Keratinocyte (primary cell): ENCODE results near the gene OLIG3. TPM values are rescaled to one million over a fixed set of nuclear protein-coding genes. Genes with fewer than 3 reads are reported as not detected.

Experiments used
- DNase-seq: peaks from one replicate; pipeline ENCODE4 v3.0.0-alpha.2; 2011; ENCODE audit warnings: low read depth, missing footprints, low spot score
- FAIRE-seq: peaks from 2 replicates; lab custom pipeline; 2011; peaks lifted over from hg19 to GRCh38; lab: Jason Lieb, UNC
- H2AFZ ChIP-seq: 2 replicates; pipeline ENCODE4 v1.6.0; 2012; ENCODE audit warnings: low read length, control low read depth, inconsistent platforms; ENCODE audit not compliant: control insufficient read depth
- H3K27ac ChIP-seq: 2 replicates; pipeline ENCODE4 v1.5.1; 2011; ENCODE audit warnings: low read length; ENCODE audit not compliant: control insufficient read depth, insufficient read depth
- H3K27me3 ChIP-seq: 3 replicates; pipeline ENCODE4 v1.6.0; 2011; ENCODE audit warnings: low read length; ENCODE audit not compliant: control insufficient read depth, insufficient read depth; ENCODE audit errors: extremely low read depth
- H3K36me3 ChIP-seq, 2 experiments: 2 replicates in 1 of 2; 3 replicates in 1 of 2; pipeline ENCODE4 v1.5.1; 2011; ENCODE audit warnings: low read length in 2 of 2, mild to moderate bottlenecking in 1 of 2; ENCODE audit not compliant: control insufficient read depth in 2 of 2, insufficient read depth in 2 of 2; ENCODE audit errors: extremely low read depth in 1 of 2
- H3K4me1 ChIP-seq: 3 replicates; pipeline ENCODE4 v1.5.1; 2011; ENCODE audit warnings: low read length; ENCODE audit not compliant: control insufficient read depth, insufficient read depth; ENCODE audit errors: extremely low read depth
- H3K4me2 ChIP-seq: 3 replicates; pipeline ENCODE4 v1.6.0; 2011; ENCODE audit warnings: low read depth, low read length; ENCODE audit not compliant: control insufficient read depth, insufficient read depth; ENCODE audit errors: extremely low read depth
- H3K4me3 ChIP-seq, 3 experiments: fragments of 200-600 bp in 1 of 3; sonication (generic) in 1 of 3; 2 replicates in 2 of 3; 3 replicates in 1 of 3; pipeline ENCODE4 v1.5.1; 2011 to 2016; ENCODE audit warnings: low read length in 3 of 3, mild to moderate bottlenecking in 3 of 3, control low read depth in 2 of 3, inconsistent platforms in 1 of 3, low read depth in 1 of 3, mixed read lengths in 1 of 3, mixed run types in 1 of 3, moderate library complexity in 1 of 3; ENCODE audit not compliant: control insufficient read depth in 2 of 3, insufficient read depth in 2 of 3; ENCODE audit errors: extremely low read depth in 1 of 3
- H3K79me2 ChIP-seq: 2 replicates; pipeline ENCODE4 v1.6.0; 2012; ENCODE audit warnings: low read length; ENCODE audit not compliant: control insufficient read depth, insufficient read depth
- H3K9ac ChIP-seq: 3 replicates; pipeline ENCODE4 v1.6.0; 2011; ENCODE audit warnings: low read length; ENCODE audit not compliant: control insufficient read depth, insufficient read depth; ENCODE audit errors: extremely low read depth
- H3K9me1 ChIP-seq: 3 replicates; pipeline ENCODE4 v1.6.0; 2011; ENCODE audit warnings: low read length; ENCODE audit not compliant: control insufficient read depth, insufficient read depth; ENCODE audit errors: extremely low read depth
- H3K9me3 ChIP-seq: 2 replicates; pipeline ENCODE4 v1.5.1; 2012; ENCODE audit warnings: low read depth, low read length; ENCODE audit not compliant: control insufficient read depth
- H4K20me1 ChIP-seq: 3 replicates; pipeline ENCODE4 v1.6.0; 2011; ENCODE audit warnings: low read length; ENCODE audit not compliant: control insufficient read depth, insufficient read depth; ENCODE audit errors: extremely low read depth
- CTCF ChIP-seq, 3 experiments: IDR thresholded peaks in 1 of 3; conservative IDR thresholded peaks in 1 of 3; optimal IDR thresholded peaks in 1 of 3; 2 replicates in 2 of 3; 3 replicates in 1 of 3; pipeline versions ENCODE3 to v1.5.1; 2011; ENCODE audit warnings: low read length in 3 of 3, mild to moderate bottlenecking in 3 of 3, moderate library complexity in 2 of 3, control low read depth in 1 of 3, inconsistent platforms in 1 of 3; ENCODE audit not compliant: insufficient read depth in 2 of 3; ENCODE audit errors: extremely low read depth in 1 of 3
- EZH2 ChIP-seq: IDR thresholded peaks from one replicate; pipeline ENCODE4 v1.6.1; 2012; ENCODE audit warnings: inconsistent platforms, mild to moderate bottlenecking, low read length, moderate library complexity
- dilution Hi-C: fragments of 300-500 bp; cut with MboI; formaldehyde crosslinking; loops from one replicate; pipeline ENCODE4 v1.7.0; 2020; ENCODE audit warnings: low sequenced_read_pairs; ENCODE audit not compliant: extremely low pct_ligation_motif_present
- polyA plus RNA-seq, 5 experiments: library from polyadenylated mRNA; depleted of rRNA in 3 of 5; stranded (reverse) in 3 of 5; stranded (forward) in 1 of 5; unstranded in 1 of 5; fragments of >200 nt; gene quantifications; 1 replicate in 1 of 5; 2 replicates in 3 of 5; 3 replicates in 1 of 5; pipeline versions ENCODE4 v1.2.1 to v1.2.3, GENCODE V29; 2011 to 2012; ENCODE audit warnings: missing spikeins in 2 of 5, low read depth in 1 of 5, low replicate concordance in 1 of 5

The OLIG3 gene
- polyA plus RNA-seq, 1 donor (not counting 4 experiments of a cell fraction or from before 2014, with no cell fraction given): not detected

GRCh38 chr6:137542713-137543112, 48.5 kb upstream of the OLIG3 start:
- dilution Hi-C loops: no loop called here
- no peak overlapping the region for H3K27ac ChIP-seq
- TF ChIP-seq CTCF (optimal IDR thresholded peaks at IDR 0.05 in 1 of 3, IDR thresholded peaks at IDR 0.05 in 1 of 3, conservative IDR thresholded peaks at IDR 0.05 in 1 of 3; ENCODE audit: extremely low read depth in 1 of 3, insufficient read depth in 2 of 3, low read length in 3 of 3): no peak
- no peak for TF ChIP-seq EZH2

GRCh38 chr6:137541534-137542063, 47.4 kb upstream of the OLIG3 start:
- Histone ChIP-seq H4K20me1 (no peaks in the 10 kb centered on the region), H3K79me2 (no peaks in the 10 kb centered on the region), H3K27ac (no peak overlapping the region), H3K4me1 (no peaks in the 10 kb centered on the region), H3K4me3 (no peak overlapping the region), H2AFZ (no peak overlapping the region), H3K9me3 (no peaks in the 10 kb centered on the region), H3K9ac (no peak overlapping the region), H3K36me3 (no peaks in the 10 kb centered on the region), H3K27me3 (no peaks in the 10 kb centered on the region), H3K9me1 (no peaks in the 10 kb centered on the region), H3K4me2 (no peak overlapping the region)
- no peak for FAIRE-seq
- TF ChIP-seq EZH2 (no peak), CTCF (optimal IDR thresholded peaks at IDR 0.05 in 1 of 3, IDR thresholded peaks at IDR 0.05 in 1 of 3, conservative IDR thresholded peaks at IDR 0.05 in 1 of 3; ENCODE audit: extremely low read depth in 1 of 3, insufficient read depth in 2 of 3, low read length in 3 of 3) (no peak)
- DNase-seq: no peak
- dilution Hi-C loops: no loop called here

More at GRCh38 chr6:137542713-137543112, 48.5 kb upstream of the OLIG3 start:
- Histone ChIP-seq H3K4me1 (no peaks in the 10 kb centered on the region), H2AFZ (no peak overlapping the region), H3K9ac (no peak overlapping the region), H3K4me2 (no peak overlapping the region), H3K9me1 (no peaks in the 10 kb centered on the region), H3K9me3 (no peaks in the 10 kb centered on the region), H3K79me2 (no peaks in the 10 kb centered on the region), H4K20me1 (no peaks in the 10 kb centered on the region), H3K27me3 (no peaks in the 10 kb centered on the region), H3K4me3 (no peak overlapping the region), H3K36me3 (no peaks in the 10 kb centered on the region)
- DNase-seq (no peak), FAIRE-seq (no peak)
